OCI-LY7 (cell line): ENCODE measurements around the gene NUP210. TPM values are rescaled to one million over a fixed set of nuclear protein-coding genes. Genes with fewer than 3 reads are reported as not detected.
A peak's percentile ranks its signal among the peaks of the same experiment; 100 is the strongest.

Source experiments
- BruUV-seq: library from RNA; stranded (reverse); fragments of 400-500 nt; replicated peaks from 2 replicates; lab custom pipeline; 2021; lab: Mats Ljungman, UMichigan
- CTCF ChIA-PET: fragments of 300-600 bp; sonication (Branson Sonifier 250); formaldehyde crosslinking; loops from one replicate; lab custom pipeline; 2022; ENCODE audit warnings: antibody characterized with exemption; ENCODE audit not compliant: unreplicated experiment; lab: Charles Lee
- POLR2A ChIA-PET: fragments of 300-600 bp; sonication (Branson Sonifier 250); formaldehyde crosslinking; loops from one replicate; lab custom pipeline; 2022; ENCODE audit warnings: antibody characterized with exemption; lab: Charles Lee
- DNase-seq: peaks from one replicate; pipeline ENCODE4 v3.0.0-alpha.2; 2015; ENCODE audit warnings: low spot score
- H2AFZ ChIP-seq: fragments of 200-600 bp; sonication (generic), shearing (Covaris generic); 2 replicates; pipeline ENCODE4 v1.6.1; 2014; ENCODE audit warnings: mild to moderate bottlenecking, antibody characterized with exemption, low read length, moderate library complexity
- H3K27ac ChIP-seq: fragments of 200-600 bp; sonication (generic); 2 replicates; pipeline ENCODE4 v1.5.1; 2014; ENCODE audit warnings: mixed run types, low read depth, mild to moderate bottlenecking, moderate library complexity, low read length, inconsistent platforms; ENCODE audit not compliant: poor library complexity, severe bottlenecking
- H3K36me3 ChIP-seq: fragments of 200-600 bp; sonication (generic); 2 replicates; pipeline ENCODE4 v1.6.1; 2014; ENCODE audit warnings: mild to moderate bottlenecking, antibody characterized with exemption, low read length, moderate library complexity, mixed read lengths; ENCODE audit not compliant: insufficient read depth
- H3K4me1 ChIP-seq: fragments of 200-600 bp; sonication (generic); 2 replicates; pipeline ENCODE4 v1.5.1; 2014; ENCODE audit warnings: mild to moderate bottlenecking, low read length; ENCODE audit not compliant: insufficient read depth, poor library complexity, severe bottlenecking
- H3K4me2 ChIP-seq: fragments of 200-600 bp; sonication (generic); 2 replicates; pipeline ENCODE4 v1.6.1; 2014; ENCODE audit warnings: mild to moderate bottlenecking, low read length
- H3K4me3 ChIP-seq: fragments of 200-600 bp; sonication (generic); 2 replicates; pipeline ENCODE4 v1.5.1; 2014; ENCODE audit warnings: mild to moderate bottlenecking, low read depth, low read length; ENCODE audit not compliant: poor library complexity, severe bottlenecking
- H3K79me2 ChIP-seq: fragments of 200-600 bp; sonication (generic); 2 replicates; pipeline ENCODE4 v1.6.1; 2016; ENCODE audit warnings: low read depth, mild to moderate bottlenecking, low read length, moderate library complexity, mixed read lengths; ENCODE audit not compliant: insufficient read depth
- H3K9me2 ChIP-seq: fragments of 200-600 bp; sonication (generic); 2 replicates; pipeline ENCODE4 v1.6.1; 2016; ENCODE audit warnings: mild to moderate bottlenecking, low read length, mixed read lengths; ENCODE audit not compliant: insufficient read depth
- H3K9me3 ChIP-seq: fragments of 200-600 bp; sonication (generic); 2 replicates; pipeline ENCODE4 v1.6.1; 2014; ENCODE audit warnings: mild to moderate bottlenecking, mixed run types, low read length, mixed read lengths
- H4K20me1 ChIP-seq: fragments of 200-600 bp; sonication (generic); 2 replicates; pipeline ENCODE4 v1.6.1; 2014; ENCODE audit warnings: mild to moderate bottlenecking, antibody characterized with exemption, low read length, moderate library complexity, mixed read lengths; ENCODE audit not compliant: insufficient read depth
- EZH2phosphoT487 ChIP-seq: fragments of 200-600 bp; sonication (generic); IDR thresholded peaks from 2 replicates; pipeline ENCODE4 v1.6.1; 2018; ENCODE audit warnings: low read depth, borderline replicate concordance, mild to moderate bottlenecking, mixed run types, antibody characterized with exemption, low read length, moderate library complexity, mixed read lengths
- intact Hi-C: fragments of 100-400 bp; cut with micrococcal nuclease; formaldehyde crosslinking; loops from one replicate; pipeline ENCODE4 v1.10.0; 2022; ENCODE audit not compliant: unreplicated experiment
- total RNA-seq, 2 experiments: library from RNA; depleted of rRNA in 1 of 2; stranded (reverse); fragments of >200 nt in 1 of 2; shearing (Covaris generic) in 1 of 2; gene quantifications; 2 replicates each; pipeline ENCODE4 v1.2.3, GENCODE V29; 2014 to 2022
- TF ChIP-seq, protein P1 (sequence below): fragments of 200-600 bp; sonication (generic); conservative IDR thresholded peaks from 2 replicates; pipeline ENCODE4 v1.5.1; 2014; ENCODE audit warnings: mild to moderate bottlenecking, antibody characterized with exemption, low read length, moderate library complexity, mixed read lengths

The NUP210 gene
- total RNA-seq, 2 experiments from 2014 or later, result 195 to 232 TPM

DNA sequence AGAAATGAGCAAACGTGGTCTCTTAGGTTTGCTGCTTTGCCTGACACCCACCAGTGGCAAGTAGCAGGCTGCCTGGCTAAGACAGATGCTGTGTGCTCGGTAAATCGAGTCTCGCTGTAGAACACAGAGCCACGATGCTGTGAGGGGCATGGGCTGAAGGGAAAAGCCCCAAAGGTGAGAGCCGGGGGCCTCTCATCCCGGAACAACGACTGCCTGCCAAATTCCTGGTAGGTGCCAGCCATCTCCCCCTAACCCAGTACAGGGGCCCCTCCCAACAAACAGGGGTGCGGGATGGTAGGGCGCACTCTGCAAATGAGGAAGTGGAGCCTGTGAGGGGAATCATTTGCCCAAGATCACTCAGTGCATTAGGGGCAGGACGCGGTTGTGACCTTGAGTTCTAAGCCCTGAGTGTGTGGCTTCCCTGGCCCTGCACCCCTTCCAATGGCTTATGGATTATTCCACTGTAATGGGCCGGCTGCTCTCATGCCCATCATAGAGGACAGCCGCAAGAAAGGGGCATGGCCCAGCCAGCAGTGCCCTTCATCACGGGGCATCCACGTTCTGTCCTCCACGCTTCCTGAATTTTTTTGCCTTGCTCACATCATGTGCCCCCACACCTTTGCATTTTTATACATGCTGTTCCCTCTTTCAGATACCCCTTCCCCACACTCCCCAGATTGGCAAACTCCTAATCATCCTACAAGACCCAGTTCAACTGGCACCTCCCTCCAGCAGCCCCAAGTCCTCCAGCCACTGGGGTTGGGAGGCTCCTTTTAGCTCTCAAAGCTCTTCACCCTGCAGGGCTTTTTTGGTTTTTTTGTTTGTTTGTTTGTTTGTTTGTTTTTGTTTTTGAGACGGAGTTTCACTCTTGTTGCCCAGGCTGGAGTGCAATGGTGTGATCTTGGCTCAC is 125.4 kb downstream of the NUP210 start:
- no TSS peak for BruUV-seq
- no peak overlapping the region for H3K27ac ChIP-seq
- DNase-seq, result peak; percentile 22
- intact Hi-C loops, result no loop called here
- H3K4me3 ChIP-seq, result no peak overlapping the region
- no peak overlapping the region for H3K4me2 ChIP-seq
- ChIA-PET POLR2A (no interaction called here), CTCF (no interaction called here)
- H3K36me3 ChIP-seq, result no peaks in the 10 kb centered on the region
- TF ChIP-seq, protein P1, sequence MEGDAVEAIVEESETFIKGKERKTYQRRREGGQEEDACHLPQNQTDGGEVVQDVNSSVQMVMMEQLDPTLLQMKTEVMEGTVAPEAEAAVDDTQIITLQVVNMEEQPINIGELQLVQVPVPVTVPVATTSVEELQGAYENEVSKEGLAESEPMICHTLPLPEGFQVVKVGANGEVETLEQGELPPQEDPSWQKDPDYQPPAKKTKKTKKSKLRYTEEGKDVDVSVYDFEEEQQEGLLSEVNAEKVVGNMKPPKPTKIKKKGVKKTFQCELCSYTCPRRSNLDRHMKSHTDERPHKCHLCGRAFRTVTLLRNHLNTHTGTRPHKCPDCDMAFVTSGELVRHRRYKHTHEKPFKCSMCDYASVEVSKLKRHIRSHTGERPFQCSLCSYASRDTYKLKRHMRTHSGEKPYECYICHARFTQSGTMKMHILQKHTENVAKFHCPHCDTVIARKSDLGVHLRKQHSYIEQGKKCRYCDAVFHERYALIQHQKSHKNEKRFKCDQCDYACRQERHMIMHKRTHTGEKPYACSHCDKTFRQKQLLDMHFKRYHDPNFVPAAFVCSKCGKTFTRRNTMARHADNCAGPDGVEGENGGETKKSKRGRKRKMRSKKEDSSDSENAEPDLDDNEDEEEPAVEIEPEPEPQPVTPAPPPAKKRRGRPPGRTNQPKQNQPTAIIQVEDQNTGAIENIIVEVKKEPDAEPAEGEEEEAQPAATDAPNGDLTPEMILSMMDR, result no peak
- no peak for TF ChIP-seq EZH2phosphoT487
- H3K9me3 ChIP-seq, result no peaks in the 10 kb centered on the region
- no peak overlapping the region for H2AFZ ChIP-seq
- H4K20me1 ChIP-seq, result no peaks in the 10 kb centered on the region
- no peaks in the 10 kb centered on the region for H3K9me2 ChIP-seq
- no peaks in the 10 kb centered on the region for H3K79me2 ChIP-seq
- peaks cover 19% of the 10 kb centered on the region for H3K4me1 ChIP-seq

DNA sequence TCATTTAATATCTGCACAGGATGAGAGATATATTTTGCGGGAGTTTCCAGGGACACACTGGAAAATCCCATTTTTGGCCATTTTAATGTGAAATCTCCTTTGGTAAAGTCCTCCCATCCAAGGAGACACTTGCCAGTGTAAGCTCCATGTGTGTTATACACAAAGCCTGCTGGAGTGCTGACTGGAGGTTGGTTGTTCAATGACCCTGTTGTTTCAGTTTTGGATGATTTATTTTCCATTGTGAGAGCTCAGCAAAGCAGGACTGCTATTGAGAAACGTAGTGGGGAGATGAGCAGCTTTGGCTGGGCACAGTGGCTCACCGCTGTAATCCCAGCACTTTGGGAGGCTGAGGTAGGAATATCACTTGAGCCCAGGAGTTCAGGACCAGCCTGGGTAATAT is 127.7 kb downstream of the NUP210 start:
- Histone ChIP-seq H2AFZ (no peak overlapping the region), H4K20me1 (no peaks in the 10 kb centered on the region), H3K4me2 (no peak overlapping the region), H3K9me3 (peaks cover 1% of the 10 kb centered on the region; the same call in 1 of the 2 replicates), H3K36me3 (no peaks in the 10 kb centered on the region), H3K27ac (no peak overlapping the region), H3K4me3 (no peak overlapping the region), H3K4me1 (peaks cover 10% of the 10 kb centered on the region), H3K79me2 (no peaks in the 10 kb centered on the region), H3K9me2 (no peaks in the 10 kb centered on the region)
- no peak for TF ChIP-seq EZH2phosphoT487
- TF ChIP-seq, protein P1, result no peak
- no TSS peak for BruUV-seq
- POLR2A ChIA-PET, result interaction anchor here (0.6 kb wide), 1 partner anchor 197 kb away, joined by 3 read pairs; no protein-coding TSS in a partner anchor
- intact Hi-C loops, result no loop called here
- no peak for DNase-seq
- CTCF ChIA-PET, result no interaction called here

DNA sequence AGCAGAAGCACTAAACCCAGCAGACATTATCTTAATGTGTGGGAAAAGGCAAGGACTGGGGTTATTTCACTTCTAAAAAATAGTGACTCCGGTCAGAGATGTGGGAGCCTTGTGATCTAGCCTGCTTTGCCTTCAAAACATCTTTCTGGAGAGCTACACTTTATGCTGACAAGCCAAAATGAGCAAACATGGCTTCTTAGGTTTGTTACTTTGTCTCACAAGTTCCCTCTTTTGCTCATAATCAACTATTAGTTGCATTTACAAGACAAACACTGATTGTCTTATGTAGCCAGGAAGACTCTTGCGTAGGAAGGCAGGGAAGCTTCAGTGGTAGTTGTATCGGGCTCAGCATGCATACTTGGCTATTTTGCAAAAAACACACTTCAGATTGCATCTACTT is 129.2 kb downstream of the NUP210 start:
- H3K4me1 ChIP-seq, result no peaks in the 10 kb centered on the region
- H3K36me3 ChIP-seq, result no peaks in the 10 kb centered on the region; the same call in 1 of the 2 replicates

More for the DNA sequence above, 129.2 kb downstream of the NUP210 start:
- DNase-seq, result no peak
- Histone ChIP-seq H3K9me3 (peaks cover 14% of the 10 kb centered on the region; the same call in 1 of the 2 replicates), H4K20me1 (no peaks in the 10 kb centered on the region), H2AFZ (no peak overlapping the region), H3K9me2 (no peaks in the 10 kb centered on the region), H3K27ac (no peak overlapping the region), H3K4me2 (no peak overlapping the region), H3K4me3 (no peak overlapping the region), H3K79me2 (no peaks in the 10 kb centered on the region)
- TF ChIP-seq, protein P1, result no peak
- CTCF ChIA-PET, result no interaction called here
- intact Hi-C loops, result no loop called here
- no TSS peak for BruUV-seq
- POLR2A ChIA-PET, result no interaction called here
